OCI-LY7 (cell line): ENCODE data around the gene SH3RF1. TPM values are rescaled to one million over a fixed set of nuclear protein-coding genes. Genes with fewer than 3 reads are reported as not detected.

Experiments used
- BruUV-seq: library from RNA; stranded (reverse); fragments of 400-500 nt; replicated peaks from 2 replicates; lab custom pipeline; 2021; lab: Mats Ljungman, UMichigan
- CTCF ChIA-PET: fragments of 300-600 bp; sonication (Branson Sonifier 250); formaldehyde crosslinking; loops from one replicate; lab custom pipeline; 2022; ENCODE audit warnings: antibody characterized with exemption; ENCODE audit not compliant: unreplicated experiment; lab: Charles Lee
- POLR2A ChIA-PET: fragments of 300-600 bp; sonication (Branson Sonifier 250); formaldehyde crosslinking; loops from one replicate; lab custom pipeline; 2022; ENCODE audit warnings: antibody characterized with exemption; lab: Charles Lee
- DNase-seq: peaks from one replicate; pipeline ENCODE4 v3.0.0-alpha.2; 2015; ENCODE audit warnings: low spot score
- H2AFZ ChIP-seq: fragments of 200-600 bp; sonication (generic), shearing (Covaris generic); 2 replicates; pipeline ENCODE4 v1.6.1; 2014; ENCODE audit warnings: mild to moderate bottlenecking, antibody characterized with exemption, low read length, moderate library complexity
- H3K27ac ChIP-seq: fragments of 200-600 bp; sonication (generic); 2 replicates; pipeline ENCODE4 v1.5.1; 2014; ENCODE audit warnings: mixed run types, low read depth, mild to moderate bottlenecking, moderate library complexity, low read length, inconsistent platforms; ENCODE audit not compliant: poor library complexity, severe bottlenecking
- H3K36me3 ChIP-seq: fragments of 200-600 bp; sonication (generic); 2 replicates; pipeline ENCODE4 v1.6.1; 2014; ENCODE audit warnings: mild to moderate bottlenecking, antibody characterized with exemption, low read length, moderate library complexity, mixed read lengths; ENCODE audit not compliant: insufficient read depth
- H3K4me1 ChIP-seq: fragments of 200-600 bp; sonication (generic); 2 replicates; pipeline ENCODE4 v1.5.1; 2014; ENCODE audit warnings: mild to moderate bottlenecking, low read length; ENCODE audit not compliant: insufficient read depth, poor library complexity, severe bottlenecking
- H3K4me2 ChIP-seq: fragments of 200-600 bp; sonication (generic); 2 replicates; pipeline ENCODE4 v1.6.1; 2014; ENCODE audit warnings: mild to moderate bottlenecking, low read length
- H3K4me3 ChIP-seq: fragments of 200-600 bp; sonication (generic); 2 replicates; pipeline ENCODE4 v1.5.1; 2014; ENCODE audit warnings: mild to moderate bottlenecking, low read depth, low read length; ENCODE audit not compliant: poor library complexity, severe bottlenecking
- H3K79me2 ChIP-seq: fragments of 200-600 bp; sonication (generic); 2 replicates; pipeline ENCODE4 v1.6.1; 2016; ENCODE audit warnings: low read depth, mild to moderate bottlenecking, low read length, moderate library complexity, mixed read lengths; ENCODE audit not compliant: insufficient read depth
- H3K9me2 ChIP-seq: fragments of 200-600 bp; sonication (generic); 2 replicates; pipeline ENCODE4 v1.6.1; 2016; ENCODE audit warnings: mild to moderate bottlenecking, low read length, mixed read lengths; ENCODE audit not compliant: insufficient read depth
- H3K9me3 ChIP-seq: fragments of 200-600 bp; sonication (generic); 2 replicates; pipeline ENCODE4 v1.6.1; 2014; ENCODE audit warnings: mild to moderate bottlenecking, mixed run types, low read length, mixed read lengths
- H4K20me1 ChIP-seq: fragments of 200-600 bp; sonication (generic); 2 replicates; pipeline ENCODE4 v1.6.1; 2014; ENCODE audit warnings: mild to moderate bottlenecking, antibody characterized with exemption, low read length, moderate library complexity, mixed read lengths; ENCODE audit not compliant: insufficient read depth
- CTCF ChIP-seq: fragments of 200-600 bp; sonication (generic); conservative IDR thresholded peaks from 2 replicates; pipeline ENCODE4 v1.5.1; 2014; ENCODE audit warnings: mild to moderate bottlenecking, antibody characterized with exemption, low read length, moderate library complexity, mixed read lengths
- EZH2phosphoT487 ChIP-seq: fragments of 200-600 bp; sonication (generic); IDR thresholded peaks from 2 replicates; pipeline ENCODE4 v1.6.1; 2018; ENCODE audit warnings: low read depth, borderline replicate concordance, mild to moderate bottlenecking, mixed run types, antibody characterized with exemption, low read length, moderate library complexity, mixed read lengths
- intact Hi-C: fragments of 100-400 bp; cut with micrococcal nuclease; formaldehyde crosslinking; loops from one replicate; pipeline ENCODE4 v1.10.0; 2022; ENCODE audit not compliant: unreplicated experiment
- total RNA-seq, 2 experiments: library from RNA; depleted of rRNA in 1 of 2; stranded (reverse); fragments of >200 nt in 1 of 2; shearing (Covaris generic) in 1 of 2; gene quantifications; 2 replicates each; pipeline ENCODE4 v1.2.3, GENCODE V29; 2014 to 2022

Gene SH3RF1
- total RNA-seq, 2 experiments from 2014 or later: not detected

GRCh38 chr4:169059306-169060211, 211.2 kb downstream of the SH3RF1 start:
- Histone ChIP-seq H3K9me3 (no peaks in the 10 kb centered on the region), H4K20me1 (no peaks in the 10 kb centered on the region), H3K9me2 (no peaks in the 10 kb centered on the region), H3K79me2 (no peaks in the 10 kb centered on the region), H3K27ac (no peak overlapping the region), H3K4me3 (no peak overlapping the region), H3K4me2 (no peak overlapping the region), H2AFZ (no peak overlapping the region), H3K4me1 (no peaks in the 10 kb centered on the region), H3K36me3 (no peaks in the 10 kb centered on the region)
- intact Hi-C loops: no loop called here
- TF ChIP-seq EZH2phosphoT487 (no peak), CTCF (no peak)
- ChIA-PET POLR2A (no interaction called here), CTCF (no interaction called here)
- BruUV-seq: no TSS peak
- no peak for DNase-seq

- Histone ChIP-seq H3K4me3 (no peak overlapping the region), H3K79me2 (no peaks in the 10 kb centered on the region), H4K20me1 (no peaks in the 10 kb centered on the region), H3K9me3 (no peaks in the 10 kb centered on the region), H2AFZ (no peak overlapping the region), H3K9me2 (no peaks in the 10 kb centered on the region), H3K4me1 (no peaks in the 10 kb centered on the region), H3K27ac (no peak overlapping the region), H3K36me3 (no peaks in the 10 kb centered on the region), H3K4me2 (no peak overlapping the region)
- no TSS peak for BruUV-seq
- TF ChIP-seq CTCF: no peak
- no peak for DNase-seq
- POLR2A ChIA-PET: no interaction called here
- intact Hi-C loops: no loop called here
- CTCF ChIA-PET: no interaction called here
These were observed 212.4 kb downstream of the SH3RF1 start for GRCh38 chr4:169058312-169058711.

- Histone ChIP-seq H2AFZ (no peak overlapping the region), H3K4me3 (no peak overlapping the region), H3K79me2 (no peaks in the 10 kb centered on the region), H3K9me2 (no peaks in the 10 kb centered on the region), H3K4me1 (no peaks in the 10 kb centered on the region), H4K20me1 (no peaks in the 10 kb centered on the region), H3K36me3 (no peaks in the 10 kb centered on the region), H3K9me3 (no peaks in the 10 kb centered on the region), H3K4me2 (no peak overlapping the region), H3K27ac (no peak overlapping the region)
- intact Hi-C loops: no loop called here
- no TSS peak for BruUV-seq
- DNase-seq: no peak
- ChIA-PET POLR2A (no interaction called here), CTCF (no interaction called here)
- TF ChIP-seq EZH2phosphoT487 (no peak), CTCF (no peak)
These were observed 215.9 kb downstream of the SH3RF1 start for GRCh38 chr4:169054879-169055278.
